GM12874 (cell line): ENCODE measurements around the gene MERTK.

Experiments
- CTCF ChIP-seq: IDR thresholded peaks from 2 replicates; pipeline ENCODE4 v1.5.1; 2011; ENCODE audit warnings: low read depth, mild to moderate bottlenecking, control low read depth, low read length, moderate library complexity; ENCODE audit not compliant: insufficient read depth

MERTK gene

GRCh38 chr2:112065486-112065885 is 167.1 kb downstream of the MERTK start:
- TF ChIP-seq CTCF: no peak

GRCh38 chr2:112065966-112066365 is 167.6 kb downstream of the MERTK start:
- TF ChIP-seq CTCF: no peak

- TF ChIP-seq CTCF: no peak
Observed at GRCh38 chr2:112073875-112074274, 175.5 kb downstream of the MERTK start.

- TF ChIP-seq CTCF: no peak
Observed at GRCh38 chr2:112074506-112074905, 176.1 kb downstream of the MERTK start.

GRCh38 chr2:112075490-112076260 is 177.3 kb downstream of the MERTK start:
- TF ChIP-seq CTCF: no peak

GRCh38 chr2:112077814-112078213 is 179.4 kb downstream of the MERTK start:
- no peak for TF ChIP-seq CTCF
